SK-N-SH (cell line): ENCODE measurements around the gene KCNF1. TPM values are rescaled to one million over a fixed set of nuclear protein-coding genes. Genes with fewer than 3 reads are reported as not detected.

Experiments
- CTCF ChIA-PET: fragments of 300-600, 350-600 bp; formaldehyde crosslinking; extraction: SDS; loops from one replicate; lab custom pipeline; 2021; lab: Yijun Ruan, JAX
- POLR2A ChIA-PET: fragments of 350-600 bp; sonication (Branson Sonifier 250); formaldehyde crosslinking; extraction: SDS; loops from one replicate; lab custom pipeline; 2020; ENCODE audit warnings: antibody characterized with exemption, inconsistent platforms; lab: Yijun Ruan, JAX
- DNase-seq: peaks from one replicate; pipeline ENCODE4 v3.0.0; 2012
- H2AFZ ChIP-seq: fragments of 200-600 bp; sonication (generic); 2 replicates; pipeline ENCODE4 v1.8.1; 2016; ENCODE audit warnings: antibody characterized with exemption, mild to moderate bottlenecking, low read depth
- H3F3A ChIP-seq: fragments of 200-600 bp; sonication (generic); replicated peaks from 2 replicates; pipeline ENCODE3; 2016; ENCODE audit warnings: antibody characterized with exemption, mild to moderate bottlenecking; ENCODE audit not compliant: insufficient read depth
- H3K27ac ChIP-seq, 2 experiments: fragments of 200-500 bp in 1 of 2; fragments of 200-600 bp in 1 of 2; sonication (Bioruptor generic) in 1 of 2; sonication (generic), shearing (Covaris generic) in 1 of 2; 2 replicates each; pipeline versions ENCODE4 v1.5.1 to v1.6.1; 2014 to 2016; ENCODE audit warnings: low read depth in 2 of 2, inconsistent platforms in 1 of 2, low read length in 1 of 2, mild to moderate bottlenecking in 1 of 2, mixed read lengths in 1 of 2
- H3K27me3 ChIP-seq: fragments of 200-600 bp; sonication (generic), shearing (Covaris generic); 2 replicates; pipeline ENCODE4 v1.6.1; 2016; ENCODE audit warnings: mixed run types; ENCODE audit not compliant: insufficient read depth
- H3K36me3 ChIP-seq, 2 experiments: fragments of 200-500 bp in 1 of 2; fragments of 200-600 bp in 1 of 2; sonication (Bioruptor generic) in 1 of 2; sonication (generic) in 1 of 2; replicated peaks in 1 of 2; 2 replicates each; pipeline versions ENCODE3 to v1.5.1; 2014 to 2016; ENCODE audit warnings: low read length in 1 of 2, mild to moderate bottlenecking in 1 of 2; ENCODE audit not compliant: insufficient read depth in 2 of 2, control insufficient read depth in 1 of 2
- H3K4me1 ChIP-seq, 2 experiments: fragments of 200-500 bp in 1 of 2; fragments of 200-600 bp in 1 of 2; sonication (Bioruptor generic) in 1 of 2; sonication (generic), shearing (Covaris generic) in 1 of 2; 2 replicates each; pipeline versions ENCODE4 v1.5.1 to v1.6.1; 2014 to 2016; ENCODE audit warnings: low read depth in 1 of 2, low read length in 1 of 2, mixed run types in 1 of 2; ENCODE audit not compliant: insufficient read depth in 2 of 2, control insufficient read depth in 1 of 2
- H3K4me2 ChIP-seq: fragments of 200-600 bp; sonication (generic), shearing (Covaris generic); 2 replicates; pipeline ENCODE4 v1.6.1; 2017; ENCODE audit warnings: mixed run types
- H3K4me3 ChIP-seq, 2 experiments: fragments of 200-500 bp in 1 of 2; fragments of 200-600 bp in 1 of 2; sonication (Bioruptor generic) in 1 of 2; sonication (generic), shearing (Covaris generic) in 1 of 2; 2 replicates each; pipeline versions ENCODE4 v1.5.1 to v1.8.1; 2014 to 2016; ENCODE audit warnings: low read depth in 2 of 2, inconsistent platforms in 1 of 2, low read length in 1 of 2, mild to moderate bottlenecking in 1 of 2, mixed read lengths in 1 of 2, moderate library complexity in 1 of 2
- H3K79me2 ChIP-seq: fragments of 200-600 bp; sonication (generic); 2 replicates; pipeline ENCODE4 v1.8.1; 2017; ENCODE audit warnings: mild to moderate bottlenecking; ENCODE audit not compliant: insufficient read depth
- H3K9ac ChIP-seq: fragments of 200-600 bp; sonication (generic); 2 replicates; pipeline ENCODE4 v1.6.1; 2017; ENCODE audit warnings: mixed run types
- H3K9me2 ChIP-seq: fragments of 200-600 bp; sonication (generic); 2 replicates; pipeline ENCODE4 v1.6.1; 2017; ENCODE audit warnings: mixed run types
- H3K9me3 ChIP-seq: fragments of 200-600 bp; sonication (generic); 2 replicates; pipeline ENCODE4 v1.6.1; 2017; ENCODE audit warnings: mixed run types, mild to moderate bottlenecking, moderate library complexity
- H4K20me1 ChIP-seq: fragments of 200-600 bp; sonication (generic); 2 replicates; pipeline ENCODE4 v1.6.1; 2017; ENCODE audit warnings: mild to moderate bottlenecking, mixed run types; ENCODE audit not compliant: insufficient read depth
- FOXJ3 ChIP-seq: sonication (generic); formaldehyde crosslinking; IDR thresholded peaks from 2 replicates; pipeline ENCODE4 v1.5.1; 2020; ENCODE audit warnings: mild to moderate bottlenecking, missing genetic modification reagents
- GATA2 ChIP-seq: sonication (generic); formaldehyde crosslinking; IDR thresholded peaks from 2 replicates; pipeline ENCODE4 v1.5.0; 2020; ENCODE audit warnings: mild to moderate bottlenecking, missing genetic modification reagents
- JUND ChIP-seq: IDR thresholded peaks from 2 replicates; pipeline ENCODE4 v1.4.0; 2012
- MXI1 ChIP-seq: IDR thresholded peaks from 2 replicates; pipeline ENCODE4 v1.6.1; 2012; ENCODE audit warnings: mild to moderate bottlenecking, low read depth, low read length, improper control_type of control experiment
- NFIC ChIP-seq: IDR thresholded peaks from 2 replicates; pipeline ENCODE4 v1.4.0; 2012; ENCODE audit warnings: borderline replicate concordance
- NRF1 ChIP-seq: IDR thresholded peaks from 2 replicates; pipeline ENCODE4 v1.6.1; 2012; ENCODE audit warnings: low read depth, mild to moderate bottlenecking, low read length
- POLR2AphosphoS5 ChIP-seq: IDR thresholded peaks from 2 replicates; pipeline ENCODE4 v1.6.1; 2012; ENCODE audit warnings: low read depth, low read length
- RFX5 ChIP-seq: IDR thresholded peaks from 2 replicates; pipeline ENCODE4 v1.6.1; 2012; ENCODE audit warnings: mild to moderate bottlenecking, improper control_type of control experiment, low read length
- SMC3 ChIP-seq: IDR thresholded peaks from 2 replicates; pipeline ENCODE4 v1.6.1; 2012; ENCODE audit warnings: low read depth, low read length, improper control_type of control experiment
- TAF1 ChIP-seq: IDR thresholded peaks from 2 replicates; pipeline ENCODE4 v1.6.1; 2012; ENCODE audit warnings: low read depth, mild to moderate bottlenecking, low read length, moderate library complexity, borderline replicate concordance
- TCF12 ChIP-seq: IDR thresholded peaks from 2 replicates; pipeline ENCODE4 v1.4.0; 2012
- TEAD4 ChIP-seq: IDR thresholded peaks from 2 replicates; pipeline ENCODE4 v1.4.0; 2012; ENCODE audit warnings: mild to moderate bottlenecking, borderline replicate concordance; ENCODE audit not compliant: insufficient read depth
- WGBS: methylation state at CpG from one replicate; pipeline ENCODE4 v1.1.6; 2017; ENCODE audit warnings: low lambda C conversion rate; 5-methylcytosine and 5-hydroxymethylcytosine counted together
- polyA plus RNA-seq, 3 experiments: library from polyadenylated mRNA; depleted of rRNA; stranded (reverse); fragments of >200 nt; gene quantifications; 2 replicates each; pipeline ENCODE4 v1.2.3, GENCODE V29; 2012
- TF ChIP-seq, protein P1 (sequence below): fragments of 150-350 bp; IDR thresholded peaks from 2 replicates; pipeline ENCODE4 v1.6.1; 2016; ENCODE audit warnings: mild to moderate bottlenecking, low read depth, low read length
- TF ChIP-seq, protein P2 (sequence below): IDR thresholded peaks from 2 replicates; pipeline ENCODE4 v1.4.0; 2012; ENCODE audit warnings: low read depth, borderline replicate concordance
- TF ChIP-seq, protein P3 (sequence below): IDR thresholded peaks from 2 replicates; pipeline ENCODE4 v1.4.0; 2012; ENCODE audit warnings: low read depth

Gene KCNF1
- polyA plus RNA-seq, 1 of the 3 experiments (the other 2 are of a cell fraction) = 0.23 TPM

DNA sequence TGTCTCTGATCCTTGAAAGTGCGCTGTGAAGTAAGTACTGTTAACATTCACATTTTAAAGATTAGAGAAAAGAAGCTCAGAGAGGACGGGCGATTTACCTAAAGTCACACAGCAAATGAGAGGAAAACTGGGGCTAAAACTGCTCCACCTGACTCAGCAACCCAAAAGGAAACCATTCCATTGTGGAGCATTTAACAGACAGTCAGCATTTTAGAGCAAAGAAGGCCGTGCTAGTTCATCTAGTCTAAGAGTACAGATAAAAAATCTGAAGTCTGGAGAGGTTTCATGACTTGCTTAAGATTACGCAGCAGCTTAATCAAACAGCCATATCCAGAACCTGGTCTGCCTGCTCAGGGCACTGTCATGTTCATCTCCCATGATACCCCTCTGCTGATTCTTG, 19.9 kb upstream of the KCNF1 start:
- WGBS = 66% methylated on average over 5 of the region's 5 CpGs
- no peaks in the 10 kb centered on the region for H3K9me3 ChIP-seq
- CTCF ChIA-PET = interaction anchor here (1.0 to 3.0 kb wide), 7 partner anchors 7 to 241 kb away, joined by 3 to 17 read pairs (median 5); a partner anchor contains a TSS

DNA sequence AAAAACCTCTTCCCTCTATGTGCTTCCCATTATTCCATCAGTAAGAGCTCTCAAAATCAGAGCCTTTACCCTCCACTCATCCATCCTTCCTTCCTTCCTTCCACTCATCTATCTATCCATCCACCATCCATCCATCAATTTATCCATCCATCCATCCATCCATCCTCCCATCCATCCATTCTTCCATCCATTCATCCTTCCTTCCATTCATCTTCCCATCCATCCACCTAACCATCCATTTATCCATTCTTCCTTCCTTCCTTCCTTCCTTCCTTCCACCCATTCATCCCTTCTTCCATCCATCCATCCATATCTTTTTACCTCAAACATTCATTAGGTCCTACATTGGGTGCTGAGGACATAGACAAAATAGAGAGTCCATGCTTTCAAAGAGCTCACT, 19.4 kb upstream of the KCNF1 start:
- Histone ChIP-seq H4K20me1 (no peaks in the 10 kb centered on the region), H3F3A (no peaks in the 10 kb centered on the region), H3K4me3 (no peak overlapping the region)
- ChIA-PET CTCF (interaction anchor here (1.3 to 2.6 kb wide), 3 partner anchors 17 to 60 kb away, joined by 3 to 17 read pairs (median 5); no protein-coding TSS in a partner anchor), POLR2A (no interaction called here)
- TF ChIP-seq NRF1 (no peak), MXI1 (no peak), POLR2AphosphoS5 (no peak), FOXJ3 (no peak), TCF12 (no peak), NFIC (no peak), TAF1 (no peak)
- TF ChIP-seq, protein P1, sequence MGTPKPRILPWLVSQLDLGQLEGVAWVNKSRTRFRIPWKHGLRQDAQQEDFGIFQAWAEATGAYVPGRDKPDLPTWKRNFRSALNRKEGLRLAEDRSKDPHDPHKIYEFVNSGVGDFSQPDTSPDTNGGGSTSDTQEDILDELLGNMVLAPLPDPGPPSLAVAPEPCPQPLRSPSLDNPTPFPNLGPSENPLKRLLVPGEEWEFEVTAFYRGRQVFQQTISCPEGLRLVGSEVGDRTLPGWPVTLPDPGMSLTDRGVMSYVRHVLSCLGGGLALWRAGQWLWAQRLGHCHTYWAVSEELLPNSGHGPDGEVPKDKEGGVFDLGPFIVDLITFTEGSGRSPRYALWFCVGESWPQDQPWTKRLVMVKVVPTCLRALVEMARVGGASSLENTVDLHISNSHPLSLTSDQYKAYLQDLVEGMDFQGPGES = no peak
- TF ChIP-seq, protein P2, sequence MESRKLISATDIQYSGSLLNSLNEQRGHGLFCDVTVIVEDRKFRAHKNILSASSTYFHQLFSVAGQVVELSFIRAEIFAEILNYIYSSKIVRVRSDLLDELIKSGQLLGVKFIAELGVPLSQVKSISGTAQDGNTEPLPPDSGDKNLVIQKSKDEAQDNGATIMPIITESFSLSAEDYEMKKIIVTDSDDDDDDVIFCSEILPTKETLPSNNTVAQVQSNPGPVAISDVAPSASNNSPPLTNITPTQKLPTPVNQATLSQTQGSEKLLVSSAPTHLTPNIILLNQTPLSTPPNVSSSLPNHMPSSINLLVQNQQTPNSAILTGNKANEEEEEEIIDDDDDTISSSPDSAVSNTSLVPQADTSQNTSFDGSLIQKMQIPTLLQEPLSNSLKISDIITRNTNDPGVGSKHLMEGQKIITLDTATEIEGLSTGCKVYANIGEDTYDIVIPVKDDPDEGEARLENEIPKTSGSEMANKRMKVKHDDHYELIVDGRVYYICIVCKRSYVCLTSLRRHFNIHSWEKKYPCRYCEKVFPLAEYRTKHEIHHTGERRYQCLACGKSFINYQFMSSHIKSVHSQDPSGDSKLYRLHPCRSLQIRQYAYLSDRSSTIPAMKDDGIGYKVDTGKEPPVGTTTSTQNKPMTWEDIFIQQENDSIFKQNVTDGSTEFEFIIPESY = no peak
- TF ChIP-seq, all 33 proteins: peak for 0
- no peak overlapping the region for H3K4me2 ChIP-seq
- H3K36me3 ChIP-seq = no peaks in the 10 kb centered on the region
- DNase-seq = no peak
- H3K27ac ChIP-seq = no peak overlapping the region
- no peaks in the 10 kb centered on the region for H3K9me2 ChIP-seq
- H3K79me2 ChIP-seq = no peaks in the 10 kb centered on the region
- H3K9me3 ChIP-seq = no peaks in the 10 kb centered on the region
- no peak overlapping the region for H2AFZ ChIP-seq
- H3K4me1 ChIP-seq = peaks cover 10 to 14% of the 10 kb centered on the region in 2 experiments; a peak in 2 of 4 replicates
- no peak overlapping the region for H3K9ac ChIP-seq
- H3K27me3 ChIP-seq = peaks cover 13% of the 10 kb centered on the region; the same call in 1 of the 2 replicates

More for the DNA sequence above, 19.9 kb upstream of the KCNF1 start:
- POLR2A ChIA-PET = no interaction called here
- no peaks in the 10 kb centered on the region for H3K9me2 ChIP-seq
- H3K27ac ChIP-seq = no peak overlapping the region
- no peak overlapping the region for H3K9ac ChIP-seq
- H3K4me3 ChIP-seq = no peak overlapping the region
- no peak overlapping the region for H3K4me2 ChIP-seq
- no peak overlapping the region for H2AFZ ChIP-seq
- no peaks in the 10 kb centered on the region for H3K79me2 ChIP-seq
- no peaks in the 10 kb centered on the region for H4K20me1 ChIP-seq
- TF ChIP-seq TEAD4 (no peak), SMC3 (no peak), TAF1 (no peak), JUND (no peak), GATA2 (CRISPR knock-in tag) (no peak), RFX5 (no peak), POLR2AphosphoS5 (no peak), NFIC (no peak)
- TF ChIP-seq, protein P3, sequence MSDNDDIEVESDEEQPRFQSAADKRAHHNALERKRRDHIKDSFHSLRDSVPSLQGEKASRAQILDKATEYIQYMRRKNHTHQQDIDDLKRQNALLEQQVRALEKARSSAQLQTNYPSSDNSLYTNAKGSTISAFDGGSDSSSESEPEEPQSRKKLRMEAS = no peak
- TF ChIP-seq, all 33 proteins: peak for 0
- no peak for DNase-seq
- peaks cover 10 to 14% of the 10 kb centered on the region in 2 experiments; a peak in 2 of 4 replicates for H3K4me1 ChIP-seq
- peaks cover 13% of the 10 kb centered on the region; the same call in 1 of the 2 replicates for H3K27me3 ChIP-seq
- no peaks in the 10 kb centered on the region for H3K36me3 ChIP-seq
- no peaks in the 10 kb centered on the region for H3F3A ChIP-seq
